Endothelial cell of umbilical vein (primary cell): Measurements from ENCODE around the gene ADAMTSL3. TPM values are rescaled to one million over a fixed set of nuclear protein-coding genes. Genes with fewer than 3 reads are reported as not detected.

Source experiments
- BruUV-seq: library from RNA; stranded (reverse); fragments of 400-500 nt; replicated peaks from 2 replicates; lab custom pipeline; 2021; lab: Mats Ljungman, UMichigan
- CTCF ChIA-PET: fragments of 300-600, 350-600 bp; sonication (Branson Sonifier 250); formaldehyde crosslinking; loops from one replicate; lab custom pipeline; 2021; ENCODE audit warnings: antibody characterized with exemption, inconsistent platforms; lab: Charles Lee
- POLR2A ChIA-PET: fragments of 300-600, 350-600 bp; sonication (Branson Sonifier 250); formaldehyde crosslinking; loops from one replicate; lab custom pipeline; 2021; ENCODE audit warnings: antibody characterized with exemption, inconsistent platforms; lab: Charles Lee
- DNase-seq: peaks from one replicate; pipeline ENCODE4 v3.0.0-alpha.2; 2011; ENCODE audit warnings: low read depth, low spot score
- FAIRE-seq: peaks from 2 replicates; lab custom pipeline; 2011; peaks lifted over from hg19 to GRCh38; lab: Jason Lieb, UNC
- H2AFZ ChIP-seq: 2 replicates; pipeline ENCODE4 v1.6.0; 2012; ENCODE audit warnings: low read depth, low read length, control low read depth, inconsistent platforms
- H3K27ac ChIP-seq: 2 replicates; pipeline ENCODE4 v1.5.1; 2011; ENCODE audit warnings: low read depth, mild to moderate bottlenecking, control low read depth, low read length, moderate library complexity; ENCODE audit not compliant: insufficient read depth
- H3K27me3 ChIP-seq, 2 experiments: 2 replicates each; pipeline versions ENCODE4 v1.6.0 to v1.6.1; 2011; ENCODE audit warnings: low read length in 2 of 2, mixed read lengths in 1 of 2; ENCODE audit not compliant: control insufficient read depth in 2 of 2, insufficient read depth in 2 of 2
- H3K36me3 ChIP-seq, 2 experiments: 2 replicates in 1 of 2; 3 replicates in 1 of 2; pipeline ENCODE4 v1.5.1; 2011; ENCODE audit warnings: low read length in 2 of 2, mild to moderate bottlenecking in 1 of 2, moderate library complexity in 1 of 2; ENCODE audit not compliant: control insufficient read depth in 2 of 2, insufficient read depth in 2 of 2; ENCODE audit errors: extremely low read depth in 1 of 2
- H3K4me1 ChIP-seq: 3 replicates; pipeline ENCODE4 v1.5.1; 2011; ENCODE audit warnings: mild to moderate bottlenecking, low read length; ENCODE audit not compliant: control insufficient read depth, insufficient read depth; ENCODE audit errors: extremely low read depth
- H3K4me2 ChIP-seq: 2 replicates; pipeline ENCODE4 v1.6.1; 2011; ENCODE audit warnings: low read length, control low read depth, mixed read lengths; ENCODE audit not compliant: insufficient read depth
- H3K4me3 ChIP-seq, 3 experiments: fragments of 200-600 bp in 1 of 3; sonication (generic), shearing (Covaris generic) in 1 of 3; replicated peaks in 1 of 3; 2 replicates each; pipeline ENCODE4 v1.5.1; 2011 to 2016; ENCODE audit warnings: control low read depth in 3 of 3, low read length in 3 of 3, mild to moderate bottlenecking in 2 of 3, inconsistent platforms in 1 of 3, low read depth in 1 of 3, moderate library complexity in 1 of 3; ENCODE audit not compliant: insufficient read depth in 1 of 3
- H3K79me2 ChIP-seq: 2 replicates; pipeline ENCODE4 v1.6.0; 2012; ENCODE audit warnings: low read length, inconsistent platforms; ENCODE audit not compliant: control insufficient read depth, insufficient read depth
- H3K9ac ChIP-seq: replicated peaks from 2 replicates; pipeline ENCODE3; 2011; ENCODE audit warnings: low read length, control low read depth; ENCODE audit not compliant: insufficient read depth; ENCODE audit errors: extremely low read depth
- H3K9me1 ChIP-seq: replicated peaks from 3 replicates; pipeline ENCODE4 v1.6.0; 2011; ENCODE audit warnings: mild to moderate bottlenecking, low read length; ENCODE audit not compliant: control insufficient read depth, insufficient read depth; ENCODE audit errors: extremely low read depth
- H3K9me3 ChIP-seq: replicated peaks from 2 replicates; pipeline ENCODE4 v1.5.1; 2012; ENCODE audit warnings: low read length, inconsistent platforms; ENCODE audit not compliant: control insufficient read depth, insufficient read depth
- H4K20me1 ChIP-seq: replicated peaks from 2 replicates; pipeline ENCODE3; 2011; ENCODE audit warnings: mild to moderate bottlenecking, low read length; ENCODE audit not compliant: control insufficient read depth, insufficient read depth; ENCODE audit errors: extremely low read depth
- CTCF ChIP-seq, 2 donors: IDR thresholded peaks; 1 replicate in 1 of 2; 2 replicates in 1 of 2; pipeline ENCODE4 v1.5.1; 2011; ENCODE audit warnings: low read length in 2 of 2, mild to moderate bottlenecking in 2 of 2, moderate library complexity in 2 of 2, control low read depth in 1 of 2, inconsistent platforms in 1 of 2, low read depth in 1 of 2; ENCODE audit not compliant: insufficient read depth in 1 of 2; ENCODE audit errors: extremely low read depth in 1 of 2
- EZH2 ChIP-seq: IDR thresholded peaks from 2 replicates; pipeline ENCODE4 v1.6.1; 2012; ENCODE audit warnings: borderline replicate concordance, low read depth, mild to moderate bottlenecking, moderate library complexity, low read length, inconsistent platforms; ENCODE audit not compliant: severe bottlenecking
- FOS ChIP-seq: IDR thresholded peaks from 2 replicates; pipeline ENCODE4 v1.6.1; 2011; ENCODE audit warnings: mild to moderate bottlenecking, low read length, moderate library complexity, borderline replicate concordance; ENCODE audit not compliant: insufficient read depth
- GATA2 ChIP-seq: IDR thresholded peaks from 2 replicates; pipeline ENCODE4 v1.7.0; 2011; ENCODE audit warnings: low read depth, mild to moderate bottlenecking, moderate library complexity, mixed read lengths, low read length; ENCODE audit not compliant: insufficient read length, insufficient read depth
- JUN ChIP-seq: IDR thresholded peaks from 2 replicates; pipeline ENCODE4 v1.6.1; 2011; ENCODE audit warnings: borderline replicate concordance, low read depth; ENCODE audit not compliant: insufficient read length, insufficient read depth
- MAX ChIP-seq: IDR thresholded peaks from 2 replicates; pipeline ENCODE4 v1.6.1; 2011; ENCODE audit not compliant: insufficient read depth, insufficient read length
- MYC ChIP-seq: IDR thresholded peaks from one replicate; pipeline ENCODE4 v1.6.1; 2011; ENCODE audit warnings: mild to moderate bottlenecking, low read depth, low read length
- POLR2A ChIP-seq: IDR thresholded peaks from 2 replicates; pipeline ENCODE4 v1.6.1; 2012; ENCODE audit warnings: low read depth, mild to moderate bottlenecking, control low read depth, low read length
- POLR2AphosphoS5 ChIP-seq: IDR thresholded peaks from 2 replicates; pipeline ENCODE4 v1.6.1; 2012; ENCODE audit warnings: low read depth, mild to moderate bottlenecking, control low read depth, low read length, moderate library complexity; ENCODE audit not compliant: insufficient read depth
- dilution Hi-C: fragments of 300-500 bp; cut with MboI; formaldehyde crosslinking; loops from one replicate; pipeline ENCODE4 v1.15.0; 2019; ENCODE audit warnings: low sequenced_read_pairs; ENCODE audit not compliant: extremely low pct_ligation_motif_present
- intact Hi-C: fragments of 100-400 bp; cut with micrococcal nuclease; formaldehyde crosslinking; loops from one replicate; pipeline ENCODE4 v1.10.0; 2022
- polyA plus RNA-seq, 4 experiments: library from polyadenylated mRNA; depleted of rRNA in 3 of 4; stranded (reverse) in 3 of 4; unstranded in 1 of 4; fragments of >200 nt; gene quantifications; 2 replicates each; pipeline versions ENCODE4 v1.2.1 to v1.2.3, GENCODE V29; 2011 to 2012; ENCODE audit warnings: missing spikeins in 1 of 4
- total RNA-seq: library from RNA; stranded (reverse); gene quantifications from 2 replicates; pipeline ENCODE4 v1.2.3, GENCODE V29; 2021

ADAMTSL3 gene
- total and polyA plus RNA-seq, 2 donors (not counting 3 experiments of a cell fraction or from before 2014, with no cell fraction given), result not detected

DNA sequence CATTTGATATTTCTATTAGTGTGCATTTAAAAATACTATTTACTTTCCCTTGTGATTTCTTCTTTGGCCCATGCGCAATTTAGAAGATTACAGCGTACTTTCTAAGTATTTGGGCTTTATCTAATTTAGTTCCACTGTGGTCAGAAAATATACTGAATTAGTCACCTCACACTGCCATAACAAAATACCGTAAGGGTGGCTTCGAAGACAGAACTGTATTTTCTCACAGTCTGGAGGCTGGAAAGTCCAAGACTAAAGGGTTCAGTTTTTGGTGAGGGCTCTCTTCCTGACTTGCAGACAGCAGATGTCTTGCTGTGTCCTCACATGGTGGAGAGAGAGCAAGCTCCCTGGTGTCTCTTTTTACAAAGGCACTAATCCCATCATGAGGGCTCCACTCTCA, 286.2 kb downstream of the ADAMTSL3 start:
- intact Hi-C loops (no loop called here), dilution Hi-C loops (no loop called here)
- no peak overlapping the region for H3K27ac ChIP-seq
- TF ChIP-seq CTCF (IDR thresholded peaks at IDR 0.05; ENCODE audit: extremely low read depth in 1 of 2, insufficient read depth in 1 of 2, low read depth in 1 of 2, low read length in 2 of 2) (no peak), MAX (no peak), POLR2AphosphoS5 (no peak), FOS (no peak), MYC (no peak), JUN (no peak), EZH2 (no peak), GATA2 (no peak), POLR2A (no peak)
- no peaks in the 10 kb centered on the region for H3K9me3 ChIP-seq
- no peaks in the 10 kb centered on the region for H3K4me1 ChIP-seq
- no peak overlapping the region for H3K4me3 ChIP-seq
- no peaks in the 10 kb centered on the region for H3K9me1 ChIP-seq
- H3K36me3 ChIP-seq, result no peaks in the 10 kb centered on the region
- H3K79me2 ChIP-seq, result no peaks in the 10 kb centered on the region
- H3K9ac ChIP-seq, result no peak overlapping the region
- no TSS peak for BruUV-seq
- H3K27me3 ChIP-seq, result no peaks in the 10 kb centered on the region
- no peak for FAIRE-seq
- CTCF ChIA-PET, result no interaction called here
- H2AFZ ChIP-seq, result no peak overlapping the region
- DNase-seq, result no peak
- H3K4me2 ChIP-seq, result no peak overlapping the region
- no peaks in the 10 kb centered on the region for H4K20me1 ChIP-seq
- POLR2A ChIA-PET, result no interaction called here
